OCI-LY7 (cell line): Measurements from ENCODE around the gene C16orf74.

Experiments
- CTCF ChIP-seq: fragments of 200-600 bp; sonication (generic); conservative IDR thresholded peaks from 2 replicates; pipeline ENCODE4 v1.5.1; 2014; ENCODE audit warnings: mild to moderate bottlenecking, antibody characterized with exemption, low read length, moderate library complexity, mixed read lengths
- EZH2phosphoT487 ChIP-seq: fragments of 200-600 bp; sonication (generic); IDR thresholded peaks from 2 replicates; pipeline ENCODE4 v1.6.1; 2018; ENCODE audit warnings: low read depth, borderline replicate concordance, mild to moderate bottlenecking, mixed run types, antibody characterized with exemption, low read length, moderate library complexity, mixed read lengths

GRCh38 chr16:85765767-85766166 is 14.9 kb upstream of the C16orf74 start:
- TF ChIP-seq CTCF, result no peak
- no peak for TF ChIP-seq EZH2phosphoT487
